BE2C (cell line): Measurements from ENCODE around the gene FMOD.

Source experiments
- DNase-seq: peaks from one replicate; pipeline ENCODE4 v3.0.0-alpha.2; 2020
- H3K27me3 ChIP-seq: fragments of 250-450 bp; sonication (Bioruptor Pico); 2 replicates; pipeline ENCODE4 v1.5.1; 2020; ENCODE audit warnings: mild to moderate bottlenecking
- H3K36me3 ChIP-seq: fragments of 250-450 bp; sonication (Bioruptor Pico); 2 replicates; pipeline ENCODE4 v1.5.1; 2020; ENCODE audit warnings: mild to moderate bottlenecking
- H3K4me1 ChIP-seq: fragments of 250-450 bp; sonication (Bioruptor Pico); 2 replicates; pipeline ENCODE4 v1.5.1; 2020
- H3K4me3 ChIP-seq: 2 replicates; pipeline ENCODE4 v1.5.1; 2011; ENCODE audit warnings: low read depth, low read length
- H3K9me3 ChIP-seq: fragments of 250-450 bp; sonication (Bioruptor Pico); 2 replicates; pipeline ENCODE4 v1.5.1; 2020
- CTCF ChIP-seq: IDR thresholded peaks from 2 replicates; pipeline ENCODE4 v1.5.1; 2012; ENCODE audit warnings: mild to moderate bottlenecking, low read depth, low read length

The FMOD gene

GRCh38 chr1:203364094-203364801 lies 13.3 kb upstream of the FMOD start:
- peak; percentile 28 for TF ChIP-seq CTCF

GRCh38 chr1:203362720-203363025 lies 11.8 kb upstream of the FMOD start:
- Histone ChIP-seq H3K4me3 (no peak overlapping the region), H3K27me3 (no peaks in the 10 kb centered on the region), H3K9me3 (no peaks in the 10 kb centered on the region), H3K4me1 (peaks cover 49% of the 10 kb centered on the region), H3K36me3 (no peaks in the 10 kb centered on the region)
- no peak for DNase-seq
- no peak for TF ChIP-seq CTCF

More at GRCh38 chr1:203364094-203364801, 13.3 kb upstream of the FMOD start:
- Histone ChIP-seq H3K4me1 (peaks cover 49% of the 10 kb centered on the region), H3K27me3 (no peaks in the 10 kb centered on the region), H3K36me3 (no peaks in the 10 kb centered on the region), H3K4me3 (peak overlapping the region; percentile 25; the same call in 1 of the 2 replicates), H3K9me3 (no peaks in the 10 kb centered on the region)
- peak; percentile 91 for DNase-seq

DNA sequence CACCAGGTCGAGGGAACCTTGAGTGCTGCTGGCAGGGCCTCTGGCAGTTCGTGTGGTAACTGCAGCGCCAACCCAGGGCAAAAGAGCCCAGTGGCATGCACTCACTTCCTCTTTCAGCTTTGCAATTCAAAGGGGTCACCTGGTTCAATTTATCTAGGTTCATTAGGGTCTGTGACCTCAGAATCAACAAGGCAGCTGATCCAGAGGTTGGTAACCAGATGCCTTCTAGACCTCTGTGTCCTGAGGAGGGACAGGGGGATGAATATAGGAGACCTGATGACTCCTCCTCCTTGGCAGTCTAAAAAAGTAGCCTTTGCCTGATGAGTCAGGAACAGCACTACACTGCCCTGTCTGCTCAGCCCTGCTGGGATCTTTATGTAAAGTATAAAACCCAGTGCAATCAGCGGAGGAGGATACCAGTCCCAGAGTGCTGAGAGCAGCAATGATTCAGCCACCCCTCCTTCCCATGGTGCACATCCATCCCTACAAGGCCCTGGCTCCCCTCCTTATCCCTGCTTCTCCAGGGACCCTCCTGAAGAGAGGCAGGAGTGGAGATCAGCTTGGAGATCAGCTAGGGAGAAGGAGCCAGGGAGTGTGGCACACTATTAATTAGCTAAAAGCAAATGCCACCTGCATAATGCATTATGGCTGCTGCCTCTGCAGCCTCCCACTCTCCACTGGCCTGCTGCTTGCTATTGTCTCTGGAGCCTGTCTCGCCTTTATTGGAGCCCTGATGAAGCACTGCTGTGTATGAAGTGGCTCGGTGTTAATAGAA lies 11.2 kb upstream of the FMOD start:
- Histone ChIP-seq H3K36me3 (no peaks in the 10 kb centered on the region), H3K9me3 (no peaks in the 10 kb centered on the region), H3K27me3 (no peaks in the 10 kb centered on the region), H3K4me1 (peaks cover 49% of the 10 kb centered on the region), H3K4me3 (no peak overlapping the region)
- DNase-seq = peak; percentile 29
- no peak for TF ChIP-seq CTCF

DNA sequence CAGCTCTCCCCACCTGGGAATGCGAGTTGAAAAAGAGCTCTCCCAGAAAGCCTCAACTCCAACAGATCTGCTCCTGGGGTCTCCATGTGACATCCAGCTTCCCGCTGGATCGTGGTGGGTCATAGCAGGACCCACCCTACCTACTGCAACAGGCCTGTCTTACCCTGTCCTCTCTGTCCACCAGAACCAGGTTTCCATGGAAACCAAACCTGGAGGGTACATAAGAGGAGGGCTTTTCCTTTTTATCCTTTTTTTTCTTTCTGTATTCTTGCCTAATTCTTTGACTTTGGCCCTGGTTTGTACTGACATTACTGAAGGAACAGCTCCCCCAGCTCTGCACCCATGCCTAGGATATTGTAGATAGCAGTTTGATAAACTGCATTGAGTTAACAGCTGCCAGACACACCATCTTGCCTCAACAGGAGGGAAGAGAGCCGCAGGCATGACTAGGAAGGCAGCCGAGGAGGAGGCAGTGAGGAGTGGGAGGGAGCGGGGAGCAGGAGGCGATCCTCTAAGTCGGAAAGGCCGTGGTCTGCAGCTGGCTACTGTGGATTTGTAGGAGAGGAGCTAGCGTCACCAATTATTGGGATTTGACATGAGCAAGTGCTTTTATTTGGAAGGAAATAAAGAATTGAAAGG lies 9.7 kb upstream of the FMOD start:
- no peak for TF ChIP-seq CTCF
- H3K9me3 ChIP-seq = no peaks in the 10 kb centered on the region
- peak; percentile 61 for DNase-seq
- H3K36me3 ChIP-seq = no peaks in the 10 kb centered on the region
- H3K4me1 ChIP-seq = peaks cover 41% of the 10 kb centered on the region
- H3K27me3 ChIP-seq = no peaks in the 10 kb centered on the region
- peak overlapping the region; percentile 17; the same call in 1 of the 2 replicates for H3K4me3 ChIP-seq

DNA sequence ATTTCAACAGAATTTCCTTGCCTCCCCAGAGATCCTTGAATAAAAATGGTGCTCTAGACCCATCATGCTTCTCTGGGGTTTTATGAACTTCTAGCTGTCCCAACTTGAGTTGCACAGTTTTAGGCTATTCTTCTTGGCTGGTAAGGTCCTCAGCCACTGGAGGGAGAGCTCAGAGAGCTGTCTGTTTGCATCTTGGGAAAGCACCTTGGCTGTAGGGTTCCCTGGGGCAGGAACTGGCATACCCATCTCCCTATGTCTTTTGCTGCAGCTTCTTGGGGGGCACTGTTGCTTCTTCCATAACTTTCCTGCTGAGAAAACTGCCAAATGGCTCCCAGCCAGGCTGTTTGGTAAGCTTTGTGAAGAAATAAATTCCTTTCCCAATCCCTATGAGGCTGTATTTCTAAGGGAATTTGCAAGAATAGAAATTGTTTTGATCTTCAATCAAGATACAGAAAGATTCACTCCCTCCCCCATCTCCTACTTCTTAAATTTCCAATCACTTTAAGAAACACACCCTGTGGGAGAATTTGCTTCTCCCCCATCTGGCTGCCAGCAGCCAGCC lies 8.2 kb upstream of the FMOD start:
- DNase-seq = no peak
- no peaks in the 10 kb centered on the region for H3K27me3 ChIP-seq

More for the DNA sequence above, 8.2 kb upstream of the FMOD start:
- Histone ChIP-seq H3K36me3 (no peaks in the 10 kb centered on the region), H3K4me1 (peaks cover 30% of the 10 kb centered on the region), H3K4me3 (no peak overlapping the region), H3K9me3 (no peaks in the 10 kb centered on the region)
- TF ChIP-seq CTCF = no peak
